Activated naive CD4-positive, alpha-beta T cell treated with anti-CD3 and anti-CD28 coated beads, Interleukin-2, amount 10 ng/mL, durations not matched to agents 7 days and 5 days (primary cell): ENCODE results near the gene CKAP4.

Source experiments
- CTCF ChIA-PET: fragments of 350-600 bp; sonication (Branson Sonifier 250); formaldehyde crosslinking; loops from one replicate; lab custom pipeline; 2021; ENCODE audit warnings: antibody characterized with exemption; lab: Charles Lee
- DNase-seq: peaks from one replicate; pipeline ENCODE4 v3.0.0-alpha.2; 2020
- H3K27ac Mint-ChIP-seq: one replicate; pipeline ENCODE4 v1.8.0; 2021; ENCODE audit warnings: mild to moderate bottlenecking, moderate library complexity, mixed read lengths
- H3K27me3 Mint-ChIP-seq: one replicate; pipeline ENCODE4 v1.8.0; 2021; ENCODE audit warnings: mild to moderate bottlenecking, mixed read lengths
- H3K36me3 Mint-ChIP-seq: one replicate; pipeline ENCODE4 v1.8.0; 2021; ENCODE audit warnings: mixed read lengths
- H3K4me1 Mint-ChIP-seq: one replicate; pipeline ENCODE4 v1.8.0; 2021; ENCODE audit warnings: mixed read lengths
- H3K4me3 Mint-ChIP-seq: one replicate; pipeline ENCODE4 v1.8.0; 2021; ENCODE audit warnings: mild to moderate bottlenecking, moderate library complexity, mixed read lengths
- H3K9me3 Mint-ChIP-seq: one replicate; pipeline ENCODE4 v1.8.0; 2021; ENCODE audit warnings: mixed read lengths

CKAP4 gene

GRCh38 chr12:106245767-106246166 is 2.1 kb downstream of the CKAP4 start:
- DNase-seq, result no peak
- peaks cover 16% of the 10 kb centered on the region for H3K27me3 Mint-ChIP-seq

GRCh38 chr12:106243620-106244019 is 4.2 kb downstream of the CKAP4 start:
- Mint-ChIP-seq H3K4me3 (no peak overlapping the region), H3K4me1 (peaks cover 7% of the 10 kb centered on the region), H3K9me3 (no peaks in the 10 kb centered on the region), H3K27ac (no peak overlapping the region), H3K27me3 (peaks cover 4% of the 10 kb centered on the region), H3K36me3 (no peaks in the 10 kb centered on the region)
- no peak for DNase-seq
- CTCF ChIA-PET, result interaction anchor here (0.6 kb wide), 1 partner anchor 237 kb away, joined by 3 read pairs; no protein-coding TSS in a partner anchor

More at GRCh38 chr12:106245767-106246166, 2.1 kb downstream of the CKAP4 start:
- H3K9me3 Mint-ChIP-seq, result no peaks in the 10 kb centered on the region
- peak overlapping the region; percentile 73 for H3K4me3 Mint-ChIP-seq
- CTCF ChIA-PET, result interaction anchor here (0.6 kb wide), 1 partner anchor 773 kb away, joined by 3 read pairs; no protein-coding TSS in a partner anchor
- peaks cover 15% of the 10 kb centered on the region for H3K4me1 Mint-ChIP-seq
- H3K36me3 Mint-ChIP-seq, result no peaks in the 10 kb centered on the region
- H3K27ac Mint-ChIP-seq, result no peak overlapping the region

DNA sequence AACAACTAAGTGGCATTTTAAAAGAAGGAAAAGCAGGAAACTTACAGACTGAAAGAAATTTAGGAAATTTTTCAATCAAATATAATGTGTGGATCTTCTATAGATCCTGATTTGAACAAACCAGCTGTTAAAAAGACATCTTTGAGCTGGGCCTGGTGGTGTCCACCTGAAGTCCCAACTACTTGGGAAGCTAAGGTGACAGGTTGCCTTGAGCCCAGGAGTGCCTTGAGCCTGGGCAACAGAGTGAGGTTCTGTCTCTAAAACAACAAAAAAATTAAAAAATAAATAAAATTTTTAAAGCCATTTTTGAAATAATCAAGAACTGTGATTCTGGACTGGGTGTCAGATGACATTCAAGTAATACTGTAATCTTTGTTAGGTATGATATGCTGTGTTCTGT is 7.0 kb downstream of the CKAP4 start:
- Mint-ChIP-seq H3K9me3 (no peaks in the 10 kb centered on the region), H3K36me3 (no peaks in the 10 kb centered on the region), H3K27ac (peak overlapping the region; percentile 37), H3K4me3 (no peak overlapping the region), H3K27me3 (no peaks in the 10 kb centered on the region), H3K4me1 (peaks cover 2% of the 10 kb centered on the region)
- CTCF ChIA-PET, result no interaction called here
- DNase-seq, result no peak

GRCh38 chr12:106239951-106240335 is 7.9 kb downstream of the CKAP4 start:
- DNase-seq, result no peak
- Mint-ChIP-seq H3K9me3 (no peaks in the 10 kb centered on the region), H3K4me1 (no peaks in the 10 kb centered on the region), H3K36me3 (no peaks in the 10 kb centered on the region), H3K27me3 (no peaks in the 10 kb centered on the region), H3K27ac (no peak overlapping the region), H3K4me3 (no peak overlapping the region)
- CTCF ChIA-PET, result no interaction called here

- CTCF ChIA-PET, result no interaction called here
- H3K36me3 Mint-ChIP-seq, result no peaks in the 10 kb centered on the region
- H3K4me1 Mint-ChIP-seq, result no peaks in the 10 kb centered on the region
- H3K27me3 Mint-ChIP-seq, result no peaks in the 10 kb centered on the region
- H3K9me3 Mint-ChIP-seq, result no peaks in the 10 kb centered on the region
- H3K4me3 Mint-ChIP-seq, result no peak overlapping the region
- DNase-seq, result no peak
- H3K27ac Mint-ChIP-seq, result no peak overlapping the region
These were observed 8.4 kb downstream of the CKAP4 start for GRCh38 chr12:106239241-106239950.

- H3K4me1 Mint-ChIP-seq, result no peaks in the 10 kb centered on the region
- no peak for DNase-seq
- H3K36me3 Mint-ChIP-seq, result no peaks in the 10 kb centered on the region
- no peak overlapping the region for H3K27ac Mint-ChIP-seq
- peaks cover 2% of the 10 kb centered on the region for H3K9me3 Mint-ChIP-seq
- CTCF ChIA-PET, result interaction anchor here (0.8 kb wide), 1 partner anchor 14 kb away, joined by 3 read pairs; no protein-coding TSS in a partner anchor
- H3K27me3 Mint-ChIP-seq, result no peaks in the 10 kb centered on the region
- H3K4me3 Mint-ChIP-seq, result no peak overlapping the region
These were observed 9.7 kb downstream of the CKAP4 start for GRCh38 chr12:106238146-106238545.

DNA sequence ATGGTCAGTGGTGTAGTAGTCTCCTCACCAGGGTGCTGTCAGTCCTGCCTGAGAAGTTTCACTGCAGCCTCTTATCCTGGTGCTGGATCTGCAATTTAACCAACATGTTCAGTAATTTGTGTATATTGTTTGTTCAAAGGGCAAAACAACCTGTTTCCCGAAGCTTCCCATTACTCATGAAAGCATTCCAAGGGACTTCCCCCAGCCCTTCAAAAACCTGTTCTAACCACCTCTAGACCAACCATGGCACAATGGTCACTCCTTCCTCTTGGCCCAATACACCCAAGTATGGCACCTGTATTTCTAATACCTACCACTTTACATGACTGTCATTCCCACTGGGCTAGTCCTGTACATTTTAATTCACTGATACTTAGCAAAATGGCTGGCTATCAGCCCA is 12.1 kb downstream of the CKAP4 start:
- no peaks in the 10 kb centered on the region for H3K4me1 Mint-ChIP-seq
- H3K36me3 Mint-ChIP-seq, result no peaks in the 10 kb centered on the region
- no peak overlapping the region for H3K4me3 Mint-ChIP-seq
- no peak overlapping the region for H3K27ac Mint-ChIP-seq
- DNase-seq, result no peak
- H3K27me3 Mint-ChIP-seq, result peaks cover 9% of the 10 kb centered on the region
- H3K9me3 Mint-ChIP-seq, result peaks cover 2% of the 10 kb centered on the region
- CTCF ChIA-PET, result interaction anchor here (1.3 kb wide), 1 partner anchor 9 kb away, joined by 4 read pairs; no protein-coding TSS in a partner anchor

- Mint-ChIP-seq H3K27me3 (peaks cover 10% of the 10 kb centered on the region), H3K36me3 (no peaks in the 10 kb centered on the region), H3K27ac (no peak overlapping the region), H3K9me3 (peaks cover 2% of the 10 kb centered on the region), H3K4me1 (no peaks in the 10 kb centered on the region), H3K4me3 (no peak overlapping the region)
- DNase-seq, result no peak
- CTCF ChIA-PET, result no interaction called here
These were observed 13.4 kb downstream of the CKAP4 start for GRCh38 chr12:106234449-106234848.

GRCh38 chr12:106233011-106233410 is 14.8 kb downstream of the CKAP4 start:
- CTCF ChIA-PET, result interaction anchor here (1.1 kb wide), 1 partner anchor 8 kb away, joined by 3 read pairs; no protein-coding TSS in a partner anchor
- no peak for DNase-seq
- Mint-ChIP-seq H3K36me3 (no peaks in the 10 kb centered on the region), H3K9me3 (peaks cover 2% of the 10 kb centered on the region), H3K4me3 (no peak overlapping the region), H3K27ac (no peak overlapping the region), H3K4me1 (peaks cover 4% of the 10 kb centered on the region), H3K27me3 (peaks cover 15% of the 10 kb centered on the region)

DNA sequence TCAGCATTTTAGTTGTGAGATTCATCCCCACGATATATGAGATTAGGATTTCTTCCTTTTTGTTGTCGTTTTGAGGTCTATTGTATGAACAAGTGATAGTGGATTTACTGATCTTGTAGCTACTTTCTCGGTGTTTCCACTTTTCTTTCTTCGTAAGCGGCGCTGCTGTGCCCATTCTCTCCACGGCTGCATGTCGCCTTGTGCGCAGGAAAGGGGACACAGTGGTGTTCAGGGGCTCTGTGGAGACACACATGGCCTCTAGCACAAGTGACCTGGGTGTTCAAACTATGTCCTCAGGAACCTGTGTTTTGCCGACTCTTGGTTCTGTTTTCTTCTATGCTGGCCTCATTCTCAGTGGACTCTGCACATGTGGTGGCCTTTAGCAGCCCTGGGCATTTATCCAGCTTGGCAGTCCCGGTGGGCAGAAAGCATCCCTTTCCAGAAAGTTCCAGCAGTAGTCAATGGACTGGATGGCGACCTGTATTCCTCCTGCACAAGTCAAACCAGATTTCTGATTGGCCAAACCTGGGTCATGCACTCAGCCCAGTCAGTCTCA is 18.7 kb downstream of the CKAP4 start:
- Mint-ChIP-seq H3K36me3 (no peaks in the 10 kb centered on the region), H3K9me3 (peaks cover 2% of the 10 kb centered on the region), H3K4me1 (peaks cover 19% of the 10 kb centered on the region), H3K27me3 (peaks cover 17% of the 10 kb centered on the region), H3K27ac (no peak overlapping the region), H3K4me3 (no peak overlapping the region)
- CTCF ChIA-PET, result interaction anchor here (1.6 to 8.2 kb wide), 3 partner anchors 16 to 53 kb away, joined by 3 to 135 read pairs (median 7); no protein-coding TSS in a partner anchor
- DNase-seq, result no peak

DNA sequence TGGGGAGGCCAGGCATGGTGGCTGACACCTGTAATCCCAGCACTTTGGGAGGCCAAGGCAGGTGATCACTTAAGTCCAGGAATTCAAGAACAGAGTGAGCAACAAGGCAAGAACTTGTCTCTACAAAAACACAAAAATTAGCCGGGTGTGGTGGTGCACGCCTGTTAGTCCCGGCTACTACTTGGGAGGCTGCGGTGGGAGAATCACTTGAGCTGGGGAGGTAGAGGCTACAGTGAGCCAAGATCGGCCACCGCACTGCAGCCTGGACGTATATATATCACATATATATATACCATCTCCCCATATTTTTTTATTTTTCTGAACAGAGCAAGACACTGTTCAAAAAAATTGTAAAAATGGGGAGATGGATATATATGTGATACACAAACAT is 19.5 kb downstream of the CKAP4 start:
- H3K9me3 Mint-ChIP-seq, result no peaks in the 10 kb centered on the region

GRCh38 chr12:106227641-106228319 is 20.0 kb downstream of the CKAP4 start:
- H3K9me3 Mint-ChIP-seq, result no peaks in the 10 kb centered on the region
- CTCF ChIA-PET, result interaction anchor here (0.9 to 8.2 kb wide), 17 partner anchors 8 to 807 kb away, joined by 3 to 135 read pairs (median 4); partner anchors contain the start of gene POLR3B
- peaks cover 20% of the 10 kb centered on the region for H3K27me3 Mint-ChIP-seq

More for the DNA sequence above, 19.5 kb downstream of the CKAP4 start:
- Mint-ChIP-seq H3K4me3 (no peak overlapping the region), H3K36me3 (no peaks in the 10 kb centered on the region), H3K4me1 (peaks cover 21% of the 10 kb centered on the region), H3K27ac (no peak overlapping the region), H3K27me3 (peaks cover 20% of the 10 kb centered on the region)
- CTCF ChIA-PET, result interaction anchor here (1.4 to 8.2 kb wide), 8 partner anchors 16 to 674 kb away, joined by 3 to 135 read pairs (median 7); partner anchors contain the start of gene POLR3B
- no peak for DNase-seq

DNA sequence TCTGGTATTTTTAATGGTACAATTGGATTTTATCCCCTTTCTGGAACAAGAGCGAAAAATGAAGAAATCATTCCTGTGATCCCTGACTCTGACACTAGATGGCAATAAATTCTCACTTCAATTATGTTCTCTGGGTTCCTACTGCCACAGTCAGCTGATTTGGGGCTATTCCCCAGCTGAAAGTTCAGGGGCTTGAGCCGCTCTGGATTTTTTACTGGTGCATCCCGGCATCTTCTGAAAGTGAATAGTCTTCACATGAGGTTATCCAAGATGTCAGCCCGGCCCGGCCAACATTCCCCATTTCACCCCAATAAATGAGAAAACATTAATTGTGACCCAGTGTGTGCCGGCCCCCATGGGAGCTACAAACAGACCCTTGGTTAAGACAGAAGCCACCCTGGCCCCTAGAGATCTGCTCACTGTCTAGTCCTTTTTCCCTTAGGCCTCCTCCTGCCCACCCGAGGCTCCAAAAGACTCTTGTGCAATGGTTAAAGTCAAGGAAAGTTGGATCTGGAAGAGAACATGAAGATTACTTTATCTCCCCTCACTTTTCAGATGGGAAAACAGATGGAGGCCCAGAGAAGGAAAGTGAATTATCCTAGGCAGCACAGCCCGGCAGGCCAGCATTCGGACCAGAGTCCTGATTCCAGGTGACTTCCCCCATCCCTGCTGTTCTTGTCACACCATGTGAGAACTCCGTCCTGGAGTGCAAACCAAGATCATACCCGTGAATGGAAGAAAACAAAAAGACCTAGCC is 20.8 kb downstream of the CKAP4 start:
- Mint-ChIP-seq H3K36me3 (no peaks in the 10 kb centered on the region), H3K4me3 (no peak overlapping the region), H3K4me1 (peaks cover 22% of the 10 kb centered on the region), H3K9me3 (no peaks in the 10 kb centered on the region), H3K27ac (peak overlapping the region; percentile 80), H3K27me3 (peaks cover 20% of the 10 kb centered on the region)
- CTCF ChIA-PET, result interaction anchor here (0.9 to 8.2 kb wide), 22 partner anchors 9 to 806 kb away, joined by 3 to 135 read pairs (median 4); partner anchors contain the start of gene POLR3B
- DNase-seq, result peak; percentile 26

More at GRCh38 chr12:106227641-106228319, 20.0 kb downstream of the CKAP4 start:
- Mint-ChIP-seq H3K36me3 (no peaks in the 10 kb centered on the region), H3K27ac (peak overlapping the region; percentile 80), H3K4me3 (no peak overlapping the region), H3K4me1 (peaks cover 21% of the 10 kb centered on the region)
- DNase-seq, result peak; percentile 72
